DMS53 treated with DMSO at 0.1 percent for 48 hours (cell line): Measurements from ENCODE around the gene LRRC61.

ENCODE experiments used
- DNase-seq: peaks from one replicate; lab custom pipeline; 2025; ENCODE audit not compliant: unreplicated experiment; lab: John Stamatoyannopoulos, UW

Gene LRRC61

DNA sequence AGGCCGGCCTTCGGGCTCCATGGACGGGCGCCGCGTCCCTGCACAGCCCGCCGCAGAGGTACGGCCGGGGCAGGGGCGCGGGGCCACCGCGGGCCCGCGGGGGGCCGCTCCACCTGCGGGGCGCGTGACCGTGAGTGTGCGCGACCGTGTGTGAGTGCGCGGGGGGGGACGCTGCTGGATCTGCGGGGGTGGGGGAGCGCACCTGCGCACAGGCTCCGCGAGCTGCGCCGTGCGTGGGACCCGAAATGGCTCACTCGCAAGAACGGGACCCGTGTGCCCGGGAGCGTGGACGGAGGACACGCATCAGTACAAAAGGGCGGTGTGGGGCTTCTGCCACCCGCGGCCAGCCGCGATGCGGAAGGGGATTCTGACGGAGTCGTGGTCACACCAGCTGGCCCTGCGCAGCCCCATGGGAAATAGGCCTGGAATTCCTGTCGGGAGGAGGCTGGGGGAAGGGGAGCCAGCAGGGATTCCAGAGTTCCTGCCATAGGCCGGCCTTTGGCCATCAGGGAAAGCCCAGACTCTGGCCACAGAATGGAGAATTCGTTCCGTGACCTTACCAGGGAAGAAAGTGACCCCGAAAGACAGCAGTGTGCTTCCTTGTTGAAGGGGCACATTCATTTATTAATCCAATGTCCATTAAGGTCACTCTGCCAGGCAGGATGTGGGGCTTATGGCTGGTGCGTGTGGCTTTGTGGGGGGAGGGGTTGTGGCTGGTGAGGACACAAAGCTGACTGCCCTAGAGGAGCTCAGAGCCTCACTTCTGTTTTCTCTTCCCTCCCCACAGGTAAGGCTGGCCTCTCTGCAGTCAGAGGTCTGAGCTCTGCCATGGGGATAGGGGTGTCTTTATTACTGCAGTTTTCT, 46.0 kb downstream of the LRRC61 start:
- DNase-seq = peak; percentile 67

GRCh38 chr7:150369748-150370501, 46.8 kb downstream of the LRRC61 start:
- DNase-seq = no peak

DNA sequence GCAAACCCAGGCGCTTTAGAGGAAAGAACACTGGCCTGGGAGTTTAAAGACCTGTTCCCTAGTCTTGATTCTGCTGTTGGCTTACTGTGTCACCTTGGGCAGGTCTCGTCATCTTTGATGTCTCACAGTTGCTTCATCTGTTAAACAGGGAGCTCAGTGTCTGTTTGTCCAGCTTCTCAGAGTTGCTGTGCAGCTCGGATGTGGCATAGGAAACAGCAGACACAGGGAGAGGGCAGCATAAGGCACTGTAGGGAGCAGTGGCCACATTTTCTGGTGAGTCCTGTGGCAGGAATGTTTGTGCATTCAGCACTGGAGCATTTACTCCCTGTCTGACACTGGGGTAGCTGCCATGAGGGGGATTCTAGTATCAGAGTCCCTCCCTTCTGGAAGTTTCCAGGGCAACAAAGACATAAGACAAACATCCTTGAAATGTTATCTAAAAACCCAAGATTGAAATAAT, 47.5 kb downstream of the LRRC61 start:
- DNase-seq = no peak

DNA sequence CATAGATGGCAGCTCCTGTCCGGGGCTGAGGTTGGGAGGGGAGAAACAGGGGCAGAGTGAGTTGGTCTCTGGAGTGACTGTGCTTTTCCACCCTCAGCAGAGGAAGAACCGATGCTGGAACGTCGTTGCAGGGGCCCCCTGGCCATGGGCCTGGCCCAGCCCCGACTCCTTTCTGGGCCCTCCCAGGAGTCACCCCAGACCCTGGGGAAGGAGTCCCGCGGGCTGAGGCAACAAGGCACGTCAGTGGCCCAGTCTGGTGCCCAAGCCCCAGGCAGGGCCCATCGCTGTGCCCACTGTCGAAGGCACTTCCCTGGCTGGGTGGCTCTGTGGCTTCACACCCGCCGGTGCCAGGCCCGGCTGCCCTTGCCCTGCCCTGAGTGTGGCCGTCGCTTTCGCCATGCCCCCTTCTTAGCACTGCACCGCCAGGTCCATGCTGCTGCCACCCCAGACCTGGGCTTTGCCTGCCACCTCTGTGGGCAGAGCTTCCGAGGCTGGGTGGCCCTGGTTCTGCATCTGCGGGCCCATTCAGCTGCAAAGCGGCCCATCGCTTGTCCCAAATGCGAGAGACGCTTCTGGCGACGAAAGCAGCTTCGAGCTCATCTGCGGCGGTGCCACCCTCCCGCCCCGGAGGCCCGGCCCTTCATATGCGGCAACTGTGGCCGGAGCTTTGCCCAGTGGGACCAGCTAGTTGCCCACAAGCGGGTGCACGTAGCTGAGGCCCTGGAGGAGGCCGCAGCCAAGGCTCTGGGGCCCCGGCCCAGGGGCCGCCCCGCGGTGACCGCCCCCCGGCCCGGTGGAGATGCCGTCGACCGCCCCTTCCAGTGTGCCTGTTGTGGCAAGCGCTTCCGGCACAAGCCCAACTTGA, 48.2 kb downstream of the LRRC61 start:
- DNase-seq = no peak

DNA sequence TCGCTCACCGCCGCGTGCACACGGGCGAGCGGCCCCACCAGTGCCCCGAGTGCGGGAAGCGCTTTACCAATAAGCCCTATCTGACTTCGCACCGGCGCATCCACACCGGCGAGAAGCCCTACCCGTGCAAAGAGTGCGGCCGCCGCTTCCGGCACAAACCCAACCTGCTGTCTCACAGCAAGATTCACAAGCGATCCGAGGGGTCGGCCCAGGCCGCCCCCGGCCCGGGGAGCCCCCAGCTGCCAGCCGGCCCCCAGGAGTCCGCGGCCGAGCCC, 48.8 kb downstream of the LRRC61 start:
- DNase-seq = no peak

DNA sequence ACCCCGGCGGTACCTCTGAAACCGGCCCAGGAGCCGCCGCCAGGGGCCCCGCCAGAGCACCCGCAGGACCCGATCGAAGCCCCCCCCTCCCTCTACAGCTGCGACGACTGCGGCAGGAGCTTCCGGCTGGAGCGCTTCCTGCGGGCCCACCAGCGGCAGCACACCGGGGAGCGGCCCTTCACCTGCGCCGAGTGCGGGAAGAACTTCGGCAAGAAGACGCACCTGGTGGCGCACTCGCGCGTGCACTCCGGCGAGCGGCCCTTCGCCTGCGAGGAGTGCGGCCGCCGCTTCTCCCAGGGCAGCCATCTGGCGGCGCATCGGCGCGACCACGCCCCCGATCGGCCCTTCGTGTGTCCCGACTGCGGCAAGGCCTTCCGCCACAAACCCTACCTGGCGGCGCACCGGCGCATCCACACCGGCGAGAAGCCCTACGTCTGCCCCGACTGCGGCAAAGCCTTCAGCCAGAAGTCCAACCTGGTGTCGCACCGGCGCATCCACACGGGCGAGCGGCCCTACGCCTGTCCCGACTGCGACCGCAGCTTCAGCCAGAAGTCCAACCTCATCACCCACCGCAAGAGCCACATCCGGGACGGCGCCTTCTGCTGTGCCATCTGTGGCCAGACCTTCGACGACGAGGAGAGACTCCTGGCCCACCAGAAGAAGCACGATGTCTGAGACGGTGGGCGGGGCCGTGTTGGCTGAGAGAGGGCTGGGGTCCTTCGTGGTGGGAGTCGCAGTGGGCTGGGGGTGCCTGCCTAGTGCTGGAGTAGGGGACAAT, 49.3 kb downstream of the LRRC61 start:
- DNase-seq = no peak

DNA sequence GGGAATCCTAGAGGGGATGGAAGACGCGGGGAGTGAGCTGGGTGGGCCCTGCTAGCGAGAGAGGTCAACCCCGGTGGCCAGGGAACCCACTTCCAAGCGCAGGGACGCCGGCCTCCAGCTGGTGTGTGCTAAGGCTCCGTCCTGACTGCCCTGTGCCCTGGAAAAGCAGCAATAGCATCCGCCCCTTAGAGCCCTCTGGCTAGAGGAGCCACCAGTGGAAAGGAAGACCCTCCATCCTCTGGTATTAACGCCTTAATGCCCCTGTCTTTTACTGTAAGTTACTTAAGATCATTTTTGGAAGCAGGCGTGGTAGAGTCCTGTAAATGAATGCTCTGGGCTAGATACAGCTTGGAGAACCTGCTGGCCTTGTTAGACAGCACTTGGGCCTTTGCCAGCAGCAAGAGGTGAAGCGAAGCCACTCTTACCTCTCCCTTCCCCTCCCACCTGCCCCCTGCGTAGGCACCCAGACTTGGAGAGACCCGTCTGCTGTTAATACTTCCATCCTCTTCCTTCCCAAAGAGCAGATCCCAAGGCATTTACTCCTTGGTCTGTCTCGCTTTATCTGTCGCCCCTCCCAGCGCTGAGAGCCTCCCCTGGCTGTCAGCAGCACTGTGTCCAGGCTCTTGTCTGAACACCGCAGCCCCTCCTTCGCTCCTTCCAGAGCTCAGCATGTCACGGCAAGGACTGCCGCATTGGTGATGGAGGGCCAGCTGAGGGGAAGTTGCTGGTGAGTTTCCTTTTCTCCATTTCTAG, 50.1 kb downstream of the LRRC61 start:
- no peak for DNase-seq

- DNase-seq = no peak
These were observed 50.9 kb downstream of the LRRC61 start for GRCh38 chr7:150374026-150374425.

GRCh38 chr7:150374472-150374871, 51.3 kb downstream of the LRRC61 start:
- DNase-seq = no peak

DNA sequence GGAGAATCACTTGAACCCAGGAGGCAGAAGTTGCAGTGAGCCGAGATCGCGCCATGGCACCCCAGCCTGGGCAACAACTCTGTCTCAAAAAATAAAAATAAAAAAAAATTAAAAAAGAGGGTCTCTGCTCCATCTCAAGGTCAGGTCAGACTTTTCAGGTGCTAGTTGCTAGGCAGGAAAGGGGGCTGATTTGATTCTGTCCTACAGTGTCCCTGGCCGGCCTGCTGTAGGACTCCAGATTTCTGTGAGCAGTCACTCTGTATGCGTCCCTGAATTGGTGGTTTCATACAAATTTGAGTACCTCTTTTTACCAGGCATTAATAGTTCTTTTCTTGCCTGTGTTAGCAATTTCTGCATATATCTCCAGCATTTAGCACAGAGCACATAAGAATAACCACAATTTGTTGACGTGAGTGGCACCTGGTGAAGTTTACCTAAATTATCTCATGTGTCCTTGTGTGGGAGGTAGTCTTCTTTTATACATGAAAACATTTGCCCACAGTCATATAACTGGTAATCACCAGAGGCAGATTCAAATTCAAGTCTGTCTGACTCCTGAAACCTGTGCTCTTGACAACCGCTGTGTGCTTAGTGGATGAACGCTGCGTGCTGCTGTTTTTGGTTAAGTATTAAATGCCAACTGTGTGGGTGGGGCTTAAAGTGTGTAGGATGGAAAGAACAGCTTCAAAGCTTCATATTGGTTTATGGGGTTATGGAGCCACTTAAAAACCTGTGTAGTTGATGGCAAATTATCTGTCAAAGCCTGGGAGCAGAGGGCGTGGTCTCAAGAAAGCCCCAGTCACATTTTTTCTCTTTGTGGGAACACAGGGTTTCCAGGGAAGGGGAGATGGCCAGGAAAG, 52.7 kb downstream of the LRRC61 start:
- peak; percentile 17 for DNase-seq

DNA sequence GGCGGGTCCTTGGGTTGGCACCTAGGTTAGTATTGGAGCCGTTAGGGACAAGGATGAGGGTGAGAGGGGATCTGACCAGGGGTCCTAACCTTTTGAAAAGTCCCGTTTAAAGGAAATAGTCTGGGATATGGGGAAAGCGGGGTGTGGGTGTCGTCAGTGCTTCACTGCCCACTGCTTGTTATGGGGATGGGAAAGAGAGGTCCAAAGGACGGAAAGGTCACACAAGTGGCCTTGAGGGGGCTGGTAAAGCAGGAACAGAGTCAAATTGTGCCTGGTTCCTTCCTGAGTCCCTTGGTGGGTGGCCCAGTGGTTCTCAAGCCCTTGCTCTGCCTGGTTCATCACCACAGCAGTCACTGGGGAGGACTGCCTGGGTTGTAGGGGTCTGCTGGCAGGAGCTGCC, 53.4 kb downstream of the LRRC61 start:
- DNase-seq = no peak

DNA sequence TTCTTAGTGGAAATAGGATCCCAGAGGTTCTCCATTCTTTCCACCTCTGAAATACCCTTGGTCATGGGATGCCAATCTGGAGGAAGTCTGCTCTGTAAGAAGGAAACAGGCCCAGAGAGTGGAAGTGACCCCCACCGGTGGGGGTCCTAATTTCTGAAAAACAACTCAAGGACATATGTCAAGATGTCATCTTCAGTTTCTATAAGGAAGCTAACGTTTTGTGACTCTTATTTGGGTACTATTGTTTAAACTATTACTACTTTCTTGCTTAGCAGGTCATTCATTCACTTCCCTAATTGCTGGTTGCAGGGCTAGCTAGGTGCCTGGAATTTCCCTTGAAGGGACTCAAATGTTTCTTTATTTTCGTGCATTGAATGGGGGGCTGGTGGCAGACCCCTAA, 54.0 kb downstream of the LRRC61 start:
- DNase-seq = peak; percentile 50

DNA sequence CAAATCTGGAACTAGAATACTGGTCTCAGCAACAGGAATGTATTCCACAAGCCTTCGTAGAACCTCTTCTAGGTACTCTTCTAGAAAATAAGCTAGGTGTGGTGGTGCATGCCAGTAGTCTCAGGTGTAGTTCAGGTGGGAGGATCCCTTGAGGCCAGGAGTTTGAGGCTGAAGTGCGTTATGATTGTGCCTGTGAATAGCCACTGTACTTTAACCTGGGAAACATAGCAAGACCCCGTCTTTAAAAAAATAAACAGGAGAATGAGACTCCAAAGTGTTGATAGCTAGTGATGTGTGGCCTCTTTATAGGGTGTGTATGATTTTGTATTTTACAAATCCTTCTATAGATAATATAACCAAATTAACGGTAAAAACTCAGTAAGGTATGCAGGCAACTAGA, 54.5 kb downstream of the LRRC61 start:
- peak; percentile 56 for DNase-seq

- DNase-seq = peak; percentile 90
These were observed 55.1 kb downstream of the LRRC61 start for GRCh38 chr7:150378115-150378852.

GRCh38 chr7:150378853-150379440, 55.8 kb downstream of the LRRC61 start, which contains the start of gene ZNF775:
TSS of gene ZNF775 (plus strand) at chr7:150379330. CDS start at chr7:150388471, 9,141 bp downstream.
- peak; percentile 97 for DNase-seq

DNA sequence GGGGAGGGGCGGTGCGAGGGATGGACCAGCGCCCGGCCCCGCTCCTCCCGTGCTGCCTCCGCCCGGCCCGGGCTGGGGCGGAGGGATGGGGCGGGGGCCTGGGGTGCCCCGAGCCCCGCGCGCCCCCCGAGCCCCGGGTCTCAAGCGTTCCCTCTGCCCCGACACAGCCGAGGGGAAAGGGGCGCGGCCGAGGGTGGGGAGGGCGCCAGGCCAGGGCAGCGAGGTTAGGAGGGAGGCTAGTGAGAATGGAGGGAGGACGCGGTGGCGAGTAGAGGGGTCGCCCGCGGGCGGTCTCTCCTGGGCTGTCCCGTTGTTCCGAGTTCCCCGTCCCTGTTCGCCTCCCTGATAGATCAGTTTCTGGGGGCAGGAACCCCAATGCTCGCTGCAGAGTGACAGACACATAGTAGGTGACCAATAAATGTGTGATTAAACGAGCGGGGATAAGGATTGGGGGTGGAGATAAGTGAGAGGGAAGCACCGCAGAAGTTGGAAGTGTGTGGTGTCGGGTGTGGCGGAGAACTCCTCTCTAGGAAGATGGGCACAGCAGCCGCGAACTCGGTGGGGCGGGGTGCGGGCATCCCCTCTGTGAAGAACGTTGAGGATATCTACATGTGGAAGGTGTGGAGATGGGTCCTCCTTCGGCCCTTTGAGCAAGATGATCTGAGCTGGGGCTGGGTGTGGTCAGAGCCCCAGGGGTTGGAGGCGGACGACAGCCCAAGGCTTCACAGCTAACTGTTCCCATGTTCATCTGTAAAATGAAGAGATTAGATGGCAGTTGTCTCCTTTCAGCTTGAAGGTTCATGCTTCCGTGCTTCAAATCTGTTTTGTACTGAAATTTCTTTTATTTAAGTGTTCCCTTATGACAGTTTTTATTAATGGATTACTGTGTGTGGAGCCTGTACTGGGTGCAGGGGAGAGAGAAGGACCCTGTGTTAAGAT, 56.6 kb downstream of the LRRC61 start:
- peak; percentile 24 for DNase-seq

DNA sequence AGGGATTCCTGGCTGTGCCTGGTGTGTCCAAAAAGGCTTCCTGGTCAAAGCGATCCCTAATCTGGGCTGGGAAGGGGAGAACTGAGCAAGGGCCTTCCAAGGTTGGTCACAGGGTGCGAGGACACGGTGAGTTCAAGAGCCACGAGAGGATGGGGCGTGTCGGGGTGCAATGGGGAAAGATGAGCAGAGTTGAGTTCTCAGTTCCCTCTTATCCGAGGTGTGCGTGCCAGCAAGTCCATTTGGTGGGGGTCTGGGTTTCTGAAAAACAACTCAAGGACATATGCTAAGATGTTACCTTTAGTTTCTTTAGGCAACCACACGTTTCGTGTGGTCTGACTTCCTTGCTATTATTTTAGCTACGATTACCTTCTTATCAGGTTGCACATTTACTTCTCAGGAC, 57.3 kb downstream of the LRRC61 start:
- DNase-seq = no peak
